ENCODE data around the gene PRM2. TPM values are rescaled to one million over a fixed set of nuclear protein-coding genes. Genes with fewer than 3 reads are reported as not detected.

PRM2 gene
- total and polyA plus RNA-seq, 10 donors, result not detected

DNA sequence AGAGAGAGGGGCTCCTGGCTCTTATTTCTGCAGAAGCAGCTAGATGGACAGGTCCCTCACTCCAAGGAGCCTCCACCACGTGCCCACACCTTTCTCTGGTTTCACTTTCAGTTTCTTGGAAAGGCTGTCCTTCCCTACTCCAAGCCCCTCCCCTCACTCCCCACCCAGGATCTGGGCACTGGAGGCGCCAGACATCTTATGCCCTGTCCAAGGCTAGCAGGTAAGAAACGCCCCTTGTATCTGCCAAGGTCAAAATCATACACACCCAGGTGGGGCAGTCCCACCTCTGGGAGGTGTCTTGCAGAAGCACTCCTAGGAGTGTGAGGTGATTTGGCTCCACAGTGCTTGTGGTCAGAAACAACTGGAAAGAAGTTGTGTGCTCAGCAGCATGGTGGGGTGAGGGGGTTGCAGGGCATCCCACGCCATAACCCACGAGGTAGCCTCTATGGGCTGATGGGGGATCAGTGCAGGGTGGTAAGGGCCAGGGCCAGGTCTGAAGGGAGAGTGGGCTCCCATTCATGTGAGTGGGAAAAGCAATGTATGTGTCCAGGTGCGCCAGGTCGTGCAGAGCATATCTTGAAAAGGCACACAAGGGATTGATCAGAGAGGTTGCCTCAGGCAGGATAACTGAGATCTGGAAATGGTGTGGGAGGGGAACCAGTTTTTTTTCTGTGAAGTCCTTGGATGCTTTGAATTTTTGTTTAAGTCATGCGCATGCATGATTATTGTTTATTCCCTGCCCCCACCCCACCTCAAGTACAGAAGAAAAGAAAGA, 36.6 kb upstream of the PRM2 start:
- peak overlapping the region in 1 of 8 donors; percentile 15 for H3K4me3 ChIP-seq

DNA sequence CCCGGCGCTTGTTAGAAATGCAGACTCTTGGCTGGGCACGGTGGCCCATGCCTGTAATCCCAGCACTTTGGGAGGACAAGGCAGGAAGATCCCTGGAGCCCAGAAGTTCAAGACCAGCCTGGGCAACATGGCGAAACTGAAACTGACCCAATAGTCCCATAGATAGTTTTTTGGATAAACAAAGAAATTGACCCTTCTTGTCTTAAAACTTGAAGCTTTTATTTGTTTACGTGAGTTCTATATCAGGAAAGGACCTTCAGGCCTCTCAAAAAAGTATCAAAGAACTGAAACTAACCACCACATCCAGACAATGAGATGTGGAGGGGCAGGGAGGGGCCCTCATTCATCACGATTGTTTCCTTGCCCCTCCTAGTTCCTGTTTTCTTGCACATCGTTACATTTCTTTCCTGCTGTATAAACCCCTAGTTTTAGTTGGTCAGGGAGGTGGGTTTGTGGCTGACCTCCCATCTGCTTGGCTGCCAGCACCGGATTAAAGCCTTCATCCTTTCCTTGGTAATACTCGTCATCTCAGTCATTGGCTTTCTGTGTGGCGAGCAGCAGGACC, 34.8 kb upstream of the PRM2 start:
- Histone ChIP-seq H3K27ac (peak overlapping the region; percentile 37 to 88 (median 82)), H3K36me3 (no peaks in the 10 kb centered on the region), H3K9me3 (no peaks in the 10 kb centered on the region), H3K4me1 (peaks cover 25 to 89% (median 60%) of the 10 kb centered on the region in 6 donors), H3K4me3 (no peak overlapping the region), H3K27me3 (replicated peaks in 1 of 7) (no peaks in the 10 kb centered on the region)
- no peak for DNase-seq
- intact Hi-C loops (cut with DNase I; ENCODE audit: low total_unique reads), result no loop called here
- TF ChIP-seq POLR2A (IDR thresholded peaks at IDR 0.05), result no peak
- TF ChIP-seq, protein P1, sequence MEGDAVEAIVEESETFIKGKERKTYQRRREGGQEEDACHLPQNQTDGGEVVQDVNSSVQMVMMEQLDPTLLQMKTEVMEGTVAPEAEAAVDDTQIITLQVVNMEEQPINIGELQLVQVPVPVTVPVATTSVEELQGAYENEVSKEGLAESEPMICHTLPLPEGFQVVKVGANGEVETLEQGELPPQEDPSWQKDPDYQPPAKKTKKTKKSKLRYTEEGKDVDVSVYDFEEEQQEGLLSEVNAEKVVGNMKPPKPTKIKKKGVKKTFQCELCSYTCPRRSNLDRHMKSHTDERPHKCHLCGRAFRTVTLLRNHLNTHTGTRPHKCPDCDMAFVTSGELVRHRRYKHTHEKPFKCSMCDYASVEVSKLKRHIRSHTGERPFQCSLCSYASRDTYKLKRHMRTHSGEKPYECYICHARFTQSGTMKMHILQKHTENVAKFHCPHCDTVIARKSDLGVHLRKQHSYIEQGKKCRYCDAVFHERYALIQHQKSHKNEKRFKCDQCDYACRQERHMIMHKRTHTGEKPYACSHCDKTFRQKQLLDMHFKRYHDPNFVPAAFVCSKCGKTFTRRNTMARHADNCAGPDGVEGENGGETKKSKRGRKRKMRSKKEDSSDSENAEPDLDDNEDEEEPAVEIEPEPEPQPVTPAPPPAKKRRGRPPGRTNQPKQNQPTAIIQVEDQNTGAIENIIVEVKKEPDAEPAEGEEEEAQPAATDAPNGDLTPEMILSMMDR (IDR thresholded peaks at IDR 0.05 in 8 of 11, conservative IDR thresholded peaks at IDR 0.05 in 3 of 11), result no peak
- TF ChIP-seq POLR2AphosphoS5 (IDR thresholded peaks at IDR 0.05), result peak in 1 of 3 donors; percentile 69
- WGBS, 5 donors, result 35 to 43% (median 38%) methylated on average over 10 of the region's 10 CpGs

More for the DNA sequence above, 36.6 kb upstream of the PRM2 start:
- no peak for DNase-seq
- intact Hi-C loops (cut with DNase I; ENCODE audit: low total_unique reads), result no loop called here
- no peaks in the 10 kb centered on the region for H3K36me3 ChIP-seq
- H3K27ac ChIP-seq, result peak overlapping the region in 5 of 8 donors; percentile 14 to 88 (median 84)
- TF ChIP-seq, protein P1 (IDR thresholded peaks at IDR 0.05 in 8 of 11, conservative IDR thresholded peaks at IDR 0.05 in 3 of 11), result no peak
- no peak for TF ChIP-seq POLR2A (IDR thresholded peaks at IDR 0.05)
- no peak for TF ChIP-seq POLR2AphosphoS5 (IDR thresholded peaks at IDR 0.05)
- H3K27me3 ChIP-seq (replicated peaks in 1 of 7), result no peaks in the 10 kb centered on the region
- H3K4me1 ChIP-seq, result peaks cover 23 to 71% (median 53%) of the 10 kb centered on the region in 6 donors
- no peaks in the 10 kb centered on the region for H3K9me3 ChIP-seq
- WGBS, 5 donors, result 60 to 70% (median 67%) methylated on average over 8 of the region's 8 CpGs

DNA sequence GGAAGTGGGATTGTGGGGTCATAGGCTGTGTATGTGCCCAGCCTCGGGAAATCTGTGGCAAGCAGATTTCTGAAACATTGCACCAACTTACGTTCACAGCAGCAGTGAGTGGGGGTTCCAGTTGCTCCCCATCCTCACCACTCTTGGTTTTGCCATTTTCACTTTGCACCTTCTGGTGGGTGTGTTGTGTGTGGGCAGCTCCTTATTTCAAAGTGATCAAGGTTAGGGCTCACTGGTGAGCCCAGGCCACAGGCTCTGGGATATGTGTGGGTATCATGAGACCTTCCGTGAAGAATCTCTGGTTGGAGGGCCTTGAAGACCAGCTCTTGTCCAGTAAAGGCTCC, 34.3 kb upstream of the PRM2 start:
- H3K27me3 ChIP-seq (replicated peaks in 1 of 7), result no peaks in the 10 kb centered on the region
- H3K4me1 ChIP-seq, result peaks cover 25 to 94% (median 60%) of the 10 kb centered on the region in 6 donors
- intact Hi-C loops (cut with DNase I; ENCODE audit: low total_unique reads), result no loop called here
- no peak overlapping the region for H3K4me3 ChIP-seq
- peak overlapping the region; percentile 37 to 88 (median 82) for H3K27ac ChIP-seq
- H3K9me3 ChIP-seq, result no peaks in the 10 kb centered on the region
- no peaks in the 10 kb centered on the region for H3K36me3 ChIP-seq
- no peak for TF ChIP-seq POLR2A (IDR thresholded peaks at IDR 0.05)
- TF ChIP-seq POLR2AphosphoS5 (IDR thresholded peaks at IDR 0.05), result no peak
- TF ChIP-seq, protein P1 (IDR thresholded peaks at IDR 0.05 in 8 of 11, conservative IDR thresholded peaks at IDR 0.05 in 3 of 11), result no peak
- DNase-seq, result no peak
- 64 to 88% (median 81%) methylated on average over 3 of the region's 3 CpGs for WGBS, 5 donors
